K562 (cell line): ENCODE results near the gene DDX41. TPM values are rescaled to one million over a fixed set of nuclear protein-coding genes. Genes with fewer than 3 reads are reported as not detected.

ENCODE experiments used
- FOXA3 ChIP-seq, 2 experiments: fragments of 450-650 bp in 1 of 2; sonication (generic) in 1 of 2; formaldehyde crosslinking; IDR thresholded peaks in 1 of 2; conservative IDR thresholded peaks in 1 of 2; 2 replicates each; pipeline versions ENCODE4 v1.4.0 to v1.8.0; 2020 to 2022; ENCODE audit warnings: mild to moderate bottlenecking in 2 of 2, missing genetic modification reagents in 1 of 2
- ILK ChIP-seq: fragments of 450-650 bp; IDR thresholded peaks from 2 replicates; pipeline ENCODE4 v1.6.1; 2016; ENCODE audit warnings: missing genetic modification characterization, low read depth, mild to moderate bottlenecking, missing compliant biosample characterization, moderate library complexity, borderline replicate concordance
- JUNB ChIP-seq: fragments of 450-650 bp; formaldehyde crosslinking; conservative IDR thresholded peaks from 2 replicates; pipeline ENCODE4 v1.4.0; 2020; ENCODE audit warnings: mild to moderate bottlenecking
- KLF10 ChIP-seq: fragments of 250-450 bp; sonication (Bioruptor Pico); IDR thresholded peaks from 2 replicates; pipeline ENCODE4 v1.6.1; 2021; ENCODE audit warnings: matching md5 sums
- MBD2 ChIP-seq: sonication (generic); IDR thresholded peaks from 2 replicates; pipeline ENCODE4 v1.6.1; 2016; ENCODE audit warnings: low read depth, borderline replicate concordance
- MEF2D ChIP-seq: conservative IDR thresholded peaks from 2 replicates; pipeline ENCODE4 v1.6.1; 2016; ENCODE audit warnings: low read depth, missing genetic modification characterization, missing compliant biosample characterization
- NFRKB ChIP-seq: fragments of 450-650 bp; IDR thresholded peaks from 2 replicates; pipeline ENCODE4 v1.6.1; 2016; ENCODE audit warnings: low read depth
- SP1 ChIP-seq: sonication (generic); formaldehyde crosslinking; IDR thresholded peaks from 2 replicates; pipeline ENCODE4 v1.8.1; 2022; ENCODE audit warnings: mild to moderate bottlenecking, missing genetic modification reagents
- polyA plus RNA-seq, 8 experiments: library from polyadenylated mRNA; depleted of rRNA in 4 of 8; stranded (reverse) in 5 of 8; unstranded in 3 of 8; fragments of >200 nt; fragmentation: Nextera tagmentation in 2 of 8; fragmentation: Illumina TruSeq in 1 of 8; extraction: Ambion mirVana in 2 of 8; extraction: Trizol in 1 of 8; gene quantifications; 2 replicates each; pipeline versions ENCODE4 v1.2.1 to v1.2.3, GENCODE V29; 2011 to 2014; ENCODE audit warnings: inconsistent platforms in 1 of 8, missing spikeins in 1 of 8
- total RNA-seq, 7 experiments: library from RNA; depleted of rRNA in 6 of 7; stranded (reverse); fragments of >200 nt in 6 of 7; fragmentation: Illumina TruSeq in 2 of 7; extraction: Trizol in 2 of 7; gene quantifications; 2 replicates each; pipeline versions ENCODE4 v1.2.1 to v1.2.3, GENCODE V29; 2011 to 2021; ENCODE audit warnings: low replicate concordance in 1 of 7
- TF ChIP-seq, protein P1 (sequence below): fragments of 150-350 bp; IDR thresholded peaks from 2 replicates; pipeline ENCODE4 v1.6.1; 2014; ENCODE audit warnings: low read depth, mild to moderate bottlenecking, low read length, borderline replicate concordance
- TF ChIP-seq, protein P2 (sequence below): IDR thresholded peaks from 2 replicates; pipeline ENCODE4 v1.6.1; 2016; ENCODE audit warnings: missing genetic modification characterization, missing compliant biosample characterization
- TF ChIP-seq, protein P3 (sequence below), 2 experiments: fragments of 450-650 bp in 1 of 2; sonication (generic) in 1 of 2; formaldehyde crosslinking in 1 of 2; IDR thresholded peaks in 1 of 2; conservative IDR thresholded peaks in 1 of 2; 2 replicates each; pipeline versions ENCODE4 v1.6.1 to v1.8.1; 2016 to 2023; ENCODE audit warnings: mild to moderate bottlenecking in 2 of 2, moderate library complexity in 2 of 2, inconsistent platforms in 1 of 2, missing genetic modification reagents in 1 of 2
- TF ChIP-seq, protein P4 (sequence below): sonication (generic); formaldehyde crosslinking; IDR thresholded peaks from 2 replicates; pipeline ENCODE4 v1.8.0; 2022; ENCODE audit warnings: mild to moderate bottlenecking, missing genetic modification reagents
- TF ChIP-seq, protein P5 (sequence below): sonication (generic); formaldehyde crosslinking; IDR thresholded peaks from 2 replicates; pipeline ENCODE4 v1.8.1; 2023; ENCODE audit warnings: mild to moderate bottlenecking, missing genetic modification reagents

DDX41 gene
- total and polyA plus RNA-seq, 9 of the 15 experiments (the other 6 are each of a cell fraction or from before 2014, with no cell fraction given): 38.2 to 284 (median 116) TPM

DNA sequence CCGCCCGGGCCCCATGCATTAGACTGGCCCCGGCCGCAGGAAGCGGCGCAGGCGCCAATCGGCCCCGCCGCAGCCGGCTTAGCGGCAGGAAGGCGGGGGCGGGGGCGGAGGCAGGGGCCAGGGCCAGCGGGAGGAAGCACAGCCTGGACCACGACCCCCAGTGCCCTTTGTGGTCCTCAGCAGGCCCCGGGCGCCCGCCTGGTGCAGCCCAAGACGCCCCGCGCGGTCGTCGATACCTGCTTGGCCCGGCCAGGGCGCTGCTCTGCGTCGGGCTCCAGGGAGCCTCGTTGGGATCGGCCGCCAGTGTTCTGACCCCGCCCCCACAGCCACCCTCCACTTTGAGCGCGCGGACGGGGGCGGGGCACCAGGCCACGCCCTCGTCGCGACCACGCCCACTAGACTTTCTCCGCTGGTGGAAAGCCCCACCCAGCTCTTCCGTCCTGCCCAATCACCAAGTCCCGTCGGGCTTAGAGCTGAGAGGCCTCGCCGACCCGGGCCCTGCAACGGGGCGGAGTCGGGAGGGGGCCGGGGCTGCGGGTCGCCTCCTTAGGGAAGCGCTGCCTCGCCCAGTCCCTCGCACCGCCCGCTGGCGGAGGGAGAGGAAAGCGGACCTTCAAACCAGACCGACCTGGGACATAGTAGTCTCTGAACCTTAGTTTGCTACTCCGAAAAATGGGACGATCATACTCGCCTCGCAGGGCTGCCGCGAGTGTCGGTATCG is 19.3 kb downstream of the DDX41 start, which contains the start of gene PDLIM7 (continued):
- TF ChIP-seq, protein P1, sequence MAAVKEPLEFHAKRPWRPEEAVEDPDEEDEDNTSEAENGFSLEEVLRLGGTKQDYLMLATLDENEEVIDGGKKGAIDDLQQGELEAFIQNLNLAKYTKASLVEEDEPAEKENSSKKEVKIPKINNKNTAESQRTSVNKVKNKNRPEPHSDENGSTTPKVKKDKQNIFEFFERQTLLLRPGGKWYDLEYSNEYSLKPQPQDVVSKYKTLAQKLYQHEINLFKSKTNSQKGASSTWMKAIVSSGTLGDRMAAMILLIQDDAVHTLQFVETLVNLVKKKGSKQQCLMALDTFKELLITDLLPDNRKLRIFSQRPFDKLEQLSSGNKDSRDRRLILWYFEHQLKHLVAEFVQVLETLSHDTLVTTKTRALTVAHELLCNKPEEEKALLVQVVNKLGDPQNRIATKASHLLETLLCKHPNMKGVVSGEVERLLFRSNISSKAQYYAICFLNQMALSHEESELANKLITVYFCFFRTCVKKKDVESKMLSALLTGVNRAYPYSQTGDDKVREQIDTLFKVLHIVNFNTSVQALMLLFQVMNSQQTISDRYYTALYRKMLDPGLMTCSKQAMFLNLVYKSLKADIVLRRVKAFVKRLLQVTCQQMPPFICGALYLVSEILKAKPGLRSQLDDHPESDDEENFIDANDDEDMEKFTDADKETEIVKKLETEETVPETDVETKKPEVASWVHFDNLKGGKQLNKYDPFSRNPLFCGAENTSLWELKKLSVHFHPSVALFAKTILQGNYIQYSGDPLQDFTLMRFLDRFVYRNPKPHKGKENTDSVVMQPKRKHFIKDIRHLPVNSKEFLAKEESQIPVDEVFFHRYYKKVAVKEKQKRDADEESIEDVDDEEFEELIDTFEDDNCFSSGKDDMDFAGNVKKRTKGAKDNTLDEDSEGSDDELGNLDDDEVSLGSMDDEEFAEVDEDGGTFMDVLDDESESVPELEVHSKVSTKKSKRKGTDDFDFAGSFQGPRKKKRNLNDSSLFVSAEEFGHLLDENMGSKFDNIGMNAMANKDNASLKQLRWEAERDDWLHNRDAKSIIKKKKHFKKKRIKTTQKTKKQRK: no peak
- TF ChIP-seq NFRKB: no peak; the same call in 1 of the 2 replicates
- TF ChIP-seq, protein P2, sequence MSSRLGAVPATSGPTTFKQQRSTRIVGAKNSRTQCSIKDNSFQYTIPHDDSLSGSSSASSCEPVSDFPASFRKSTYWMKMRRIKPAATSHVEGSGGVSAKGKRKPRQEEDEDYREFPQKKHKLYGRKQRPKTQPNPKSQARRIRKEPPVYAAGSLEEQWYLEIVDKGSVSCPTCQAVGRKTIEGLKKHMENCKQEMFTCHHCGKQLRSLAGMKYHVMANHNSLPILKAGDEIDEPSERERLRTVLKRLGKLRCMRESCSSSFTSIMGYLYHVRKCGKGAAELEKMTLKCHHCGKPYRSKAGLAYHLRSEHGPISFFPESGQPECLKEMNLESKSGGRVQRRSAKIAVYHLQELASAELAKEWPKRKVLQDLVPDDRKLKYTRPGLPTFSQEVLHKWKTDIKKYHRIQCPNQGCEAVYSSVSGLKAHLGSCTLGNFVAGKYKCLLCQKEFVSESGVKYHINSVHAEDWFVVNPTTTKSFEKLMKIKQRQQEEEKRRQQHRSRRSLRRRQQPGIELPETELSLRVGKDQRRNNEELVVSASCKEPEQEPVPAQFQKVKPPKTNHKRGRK (tag): no peak
- TF ChIP-seq SP1 (CRISPR knock-in tag): peak; percentile 97
- no peak for TF ChIP-seq ILK
- TF ChIP-seq FOXA3 (CRISPR knock-in tag; conservative IDR thresholded peaks at IDR 0.05 in 1 of 2, IDR thresholded peaks at IDR 0.05 in 1 of 2): 0 out of 4 replicates have a peak, but pooled peaks of 1 of the 2 experiments have one; percentile 4
- TF ChIP-seq, protein P3, sequence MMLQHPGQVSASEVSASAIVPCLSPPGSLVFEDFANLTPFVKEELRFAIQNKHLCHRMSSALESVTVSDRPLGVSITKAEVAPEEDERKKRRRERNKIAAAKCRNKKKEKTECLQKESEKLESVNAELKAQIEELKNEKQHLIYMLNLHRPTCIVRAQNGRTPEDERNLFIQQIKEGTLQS (IDR thresholded peaks at IDR 0.05): no peak
- TF ChIP-seq, protein P3 (CRISPR knock-in tag; conservative IDR thresholded peaks at IDR 0.05): no peak
- TF ChIP-seq, protein P4, sequence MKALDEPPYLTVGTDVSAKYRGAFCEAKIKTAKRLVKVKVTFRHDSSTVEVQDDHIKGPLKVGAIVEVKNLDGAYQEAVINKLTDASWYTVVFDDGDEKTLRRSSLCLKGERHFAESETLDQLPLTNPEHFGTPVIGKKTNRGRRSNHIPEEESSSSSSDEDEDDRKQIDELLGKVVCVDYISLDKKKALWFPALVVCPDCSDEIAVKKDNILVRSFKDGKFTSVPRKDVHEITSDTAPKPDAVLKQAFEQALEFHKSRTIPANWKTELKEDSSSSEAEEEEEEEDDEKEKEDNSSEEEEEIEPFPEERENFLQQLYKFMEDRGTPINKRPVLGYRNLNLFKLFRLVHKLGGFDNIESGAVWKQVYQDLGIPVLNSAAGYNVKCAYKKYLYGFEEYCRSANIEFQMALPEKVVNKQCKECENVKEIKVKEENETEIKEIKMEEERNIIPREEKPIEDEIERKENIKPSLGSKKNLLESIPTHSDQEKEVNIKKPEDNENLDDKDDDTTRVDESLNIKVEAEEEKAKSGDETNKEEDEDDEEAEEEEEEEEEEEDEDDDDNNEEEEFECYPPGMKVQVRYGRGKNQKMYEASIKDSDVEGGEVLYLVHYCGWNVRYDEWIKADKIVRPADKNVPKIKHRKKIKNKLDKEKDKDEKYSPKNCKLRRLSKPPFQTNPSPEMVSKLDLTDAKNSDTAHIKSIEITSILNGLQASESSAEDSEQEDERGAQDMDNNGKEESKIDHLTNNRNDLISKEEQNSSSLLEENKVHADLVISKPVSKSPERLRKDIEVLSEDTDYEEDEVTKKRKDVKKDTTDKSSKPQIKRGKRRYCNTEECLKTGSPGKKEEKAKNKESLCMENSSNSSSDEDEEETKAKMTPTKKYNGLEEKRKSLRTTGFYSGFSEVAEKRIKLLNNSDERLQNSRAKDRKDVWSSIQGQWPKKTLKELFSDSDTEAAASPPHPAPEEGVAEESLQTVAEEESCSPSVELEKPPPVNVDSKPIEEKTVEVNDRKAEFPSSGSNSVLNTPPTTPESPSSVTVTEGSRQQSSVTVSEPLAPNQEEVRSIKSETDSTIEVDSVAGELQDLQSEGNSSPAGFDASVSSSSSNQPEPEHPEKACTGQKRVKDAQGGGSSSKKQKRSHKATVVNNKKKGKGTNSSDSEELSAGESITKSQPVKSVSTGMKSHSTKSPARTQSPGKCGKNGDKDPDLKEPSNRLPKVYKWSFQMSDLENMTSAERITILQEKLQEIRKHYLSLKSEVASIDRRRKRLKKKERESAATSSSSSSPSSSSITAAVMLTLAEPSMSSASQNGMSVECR (CRISPR knock-in tag): no peak
- TF ChIP-seq, protein P5, sequence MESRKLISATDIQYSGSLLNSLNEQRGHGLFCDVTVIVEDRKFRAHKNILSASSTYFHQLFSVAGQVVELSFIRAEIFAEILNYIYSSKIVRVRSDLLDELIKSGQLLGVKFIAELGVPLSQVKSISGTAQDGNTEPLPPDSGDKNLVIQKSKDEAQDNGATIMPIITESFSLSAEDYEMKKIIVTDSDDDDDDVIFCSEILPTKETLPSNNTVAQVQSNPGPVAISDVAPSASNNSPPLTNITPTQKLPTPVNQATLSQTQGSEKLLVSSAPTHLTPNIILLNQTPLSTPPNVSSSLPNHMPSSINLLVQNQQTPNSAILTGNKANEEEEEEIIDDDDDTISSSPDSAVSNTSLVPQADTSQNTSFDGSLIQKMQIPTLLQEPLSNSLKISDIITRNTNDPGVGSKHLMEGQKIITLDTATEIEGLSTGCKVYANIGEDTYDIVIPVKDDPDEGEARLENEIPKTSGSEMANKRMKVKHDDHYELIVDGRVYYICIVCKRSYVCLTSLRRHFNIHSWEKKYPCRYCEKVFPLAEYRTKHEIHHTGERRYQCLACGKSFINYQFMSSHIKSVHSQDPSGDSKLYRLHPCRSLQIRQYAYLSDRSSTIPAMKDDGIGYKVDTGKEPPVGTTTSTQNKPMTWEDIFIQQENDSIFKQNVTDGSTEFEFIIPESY (CRISPR knock-in tag): no peak; the same call in 1 of the 2 replicates
- TF ChIP-seq MBD2: peak; percentile 78
- no peak for TF ChIP-seq KLF10 (CRISPR knock-in tag)
- no peak for TF ChIP-seq MEF2D (tag)
- TF ChIP-seq JUNB: no peak
